Measurements from ENCODE around the gene MYDGF. TPM values are rescaled to one million over a fixed set of nuclear protein-coding genes. Genes with fewer than 3 reads are reported as not detected.

MYDGF gene
- total and polyA plus RNA-seq, 9 of the 15 experiments (the other 6 are each of a cell fraction or from before 2014, with no cell fraction given), result 4.2 to 141 (median 82.1) TPM

DNA sequence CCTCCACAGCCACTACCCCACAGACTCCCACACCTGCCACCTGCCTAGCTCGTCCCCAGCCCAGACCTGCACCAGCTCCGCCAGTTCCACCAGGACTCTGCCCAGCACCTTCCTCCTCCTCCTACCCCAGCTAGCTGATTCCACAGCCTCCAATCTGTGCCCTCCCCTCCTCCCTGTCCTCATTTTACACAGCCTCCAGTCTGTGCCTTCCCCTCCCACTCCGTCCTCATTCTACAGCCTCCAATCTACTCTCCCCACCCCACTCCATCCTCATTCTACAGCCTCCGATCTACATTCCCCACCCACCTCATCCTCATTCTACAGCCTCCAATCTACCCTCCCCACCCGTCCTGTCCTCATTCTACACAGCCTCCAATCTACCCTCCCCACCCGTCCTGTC lies 7.3 kb downstream of the MYDGF start:
- BruUV-seq (replicated peaks), result no TSS peak
- peaks cover 0 to 12% of the 10 kb centered on the region in 2 experiments; a peak in 3 of 5 replicates for H3K4me1 ChIP-seq (replicated peaks in 1 of 2; ENCODE audit: control insufficient read depth in 2 of 2, insufficient read depth in 2 of 2, low read length in 2 of 2)
- no peaks in the 10 kb centered on the region for H3K9me3 ChIP-seq (replicated peaks; ENCODE audit: control insufficient read depth, insufficient read depth, low read depth, low read length)
- DNase-seq (ENCODE audit: extremely low read depth in 1 of 4, low spot score in 3 of 4) (no peak), ATAC-seq (no peak), FAIRE-seq (no peak)
- ChIA-PET POLR2A (interaction anchor here (0.6 to 0.8 kb wide), 3 partner anchors 10 to 378 kb away, joined by 4 read pairs; no protein-coding TSS in a partner anchor), CTCF (ENCODE audit: low intra/inter-chr PET ratio) (no interaction called here)
- no peak overlapping the region for H3K4me2 ChIP-seq (ENCODE audit: insufficient read depth, low read length)
- H3K9me1 ChIP-seq (ENCODE audit: control insufficient read depth, insufficient read depth, low read length), result peaks cover 3% of the 10 kb centered on the region
- H3K27me3 ChIP-seq (ENCODE audit: control insufficient read depth in 2 of 2, insufficient read depth in 2 of 2, low read length in 2 of 2), result no peaks in the 10 kb centered on the region
- H3K79me2 ChIP-seq (ENCODE audit: control insufficient read depth, insufficient read depth, low read length), result peaks cover 8% of the 10 kb centered on the region; the same call in 2 of the 3 replicates
- intact Hi-C loops (cut with micrococcal nuclease) (no loop called here), in situ Hi-C loops (cut with MboI) (no loop called here)
- TF ChIP-seq TGIF2 (CRISPR knock-in tag; IDR thresholded peaks at IDR 0.05) (no peak), WHSC1 (IDR thresholded peaks at IDR 0.05; ENCODE audit: low read length) (no peak), FOXP1 (CRISPR knock-in tag; IDR thresholded peaks at IDR 0.05) (no peak), SNIP1 (IDR thresholded peaks at IDR 0.05; ENCODE audit: low read depth) (no peak), HMG20A (CRISPR knock-in tag; conservative IDR thresholded peaks at IDR 0.05) (no peak), NR4A1 (CRISPR knock-in tag; IDR thresholded peaks at IDR 0.05) (no peak), NR4A1 (tag; IDR thresholded peaks at IDR 0.05) (no peak), ZC3H8 (IDR thresholded peaks at IDR 0.05) (no peak), KLF13 (tag; IDR thresholded peaks at IDR 0.05; ENCODE audit: borderline replicate concordance, low read depth) (no peak), ERF (CRISPR knock-in tag; IDR thresholded peaks at IDR 0.05) (no peak), SP1 (CRISPR knock-in tag; IDR thresholded peaks at IDR 0.05) (no peak), SUPT5H (IDR thresholded peaks at IDR 0.05) (no peak), ZNF134 (CRISPR knock-in tag; conservative IDR thresholded peaks at IDR 0.05) (no peak), SRSF9 (IDR thresholded peaks at IDR 0.05; ENCODE audit: borderline replicate concordance, low read depth, low read length) (no peak)
- TF ChIP-seq, protein P1, sequence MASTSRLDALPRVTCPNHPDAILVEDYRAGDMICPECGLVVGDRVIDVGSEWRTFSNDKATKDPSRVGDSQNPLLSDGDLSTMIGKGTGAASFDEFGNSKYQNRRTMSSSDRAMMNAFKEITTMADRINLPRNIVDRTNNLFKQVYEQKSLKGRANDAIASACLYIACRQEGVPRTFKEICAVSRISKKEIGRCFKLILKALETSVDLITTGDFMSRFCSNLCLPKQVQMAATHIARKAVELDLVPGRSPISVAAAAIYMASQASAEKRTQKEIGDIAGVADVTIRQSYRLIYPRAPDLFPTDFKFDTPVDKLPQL (IDR thresholded peaks at IDR 0.05; ENCODE audit: extremely low read depth, insufficient read length), result no peak
- TF ChIP-seq, protein P2, sequence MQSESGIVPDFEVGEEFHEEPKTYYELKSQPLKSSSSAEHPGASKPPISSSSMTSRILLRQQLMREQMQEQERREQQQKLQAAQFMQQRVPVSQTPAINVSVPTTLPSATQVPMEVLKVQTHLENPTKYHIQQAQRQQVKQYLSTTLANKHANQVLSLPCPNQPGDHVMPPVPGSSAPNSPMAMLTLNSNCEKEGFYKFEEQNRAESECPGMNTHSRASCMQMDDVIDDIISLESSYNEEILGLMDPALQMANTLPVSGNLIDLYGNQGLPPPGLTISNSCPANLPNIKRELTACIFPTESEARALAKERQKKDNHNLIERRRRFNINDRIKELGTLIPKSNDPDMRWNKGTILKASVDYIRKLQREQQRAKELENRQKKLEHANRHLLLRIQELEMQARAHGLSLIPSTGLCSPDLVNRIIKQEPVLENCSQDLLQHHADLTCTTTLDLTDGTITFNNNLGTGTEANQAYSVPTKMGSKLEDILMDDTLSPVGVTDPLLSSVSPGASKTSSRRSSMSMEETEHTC (IDR thresholded peaks at IDR 0.05), result no peak
- TF ChIP-seq, protein P3, sequence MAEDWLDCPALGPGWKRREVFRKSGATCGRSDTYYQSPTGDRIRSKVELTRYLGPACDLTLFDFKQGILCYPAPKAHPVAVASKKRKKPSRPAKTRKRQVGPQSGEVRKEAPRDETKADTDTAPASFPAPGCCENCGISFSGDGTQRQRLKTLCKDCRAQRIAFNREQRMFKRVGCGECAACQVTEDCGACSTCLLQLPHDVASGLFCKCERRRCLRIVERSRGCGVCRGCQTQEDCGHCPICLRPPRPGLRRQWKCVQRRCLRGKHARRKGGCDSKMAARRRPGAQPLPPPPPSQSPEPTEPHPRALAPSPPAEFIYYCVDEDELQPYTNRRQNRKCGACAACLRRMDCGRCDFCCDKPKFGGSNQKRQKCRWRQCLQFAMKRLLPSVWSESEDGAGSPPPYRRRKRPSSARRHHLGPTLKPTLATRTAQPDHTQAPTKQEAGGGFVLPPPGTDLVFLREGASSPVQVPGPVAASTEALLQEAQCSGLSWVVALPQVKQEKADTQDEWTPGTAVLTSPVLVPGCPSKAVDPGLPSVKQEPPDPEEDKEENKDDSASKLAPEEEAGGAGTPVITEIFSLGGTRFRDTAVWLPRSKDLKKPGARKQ (CRISPR knock-in tag; IDR thresholded peaks at IDR 0.05), result no peak
- TF ChIP-seq, protein P4, sequence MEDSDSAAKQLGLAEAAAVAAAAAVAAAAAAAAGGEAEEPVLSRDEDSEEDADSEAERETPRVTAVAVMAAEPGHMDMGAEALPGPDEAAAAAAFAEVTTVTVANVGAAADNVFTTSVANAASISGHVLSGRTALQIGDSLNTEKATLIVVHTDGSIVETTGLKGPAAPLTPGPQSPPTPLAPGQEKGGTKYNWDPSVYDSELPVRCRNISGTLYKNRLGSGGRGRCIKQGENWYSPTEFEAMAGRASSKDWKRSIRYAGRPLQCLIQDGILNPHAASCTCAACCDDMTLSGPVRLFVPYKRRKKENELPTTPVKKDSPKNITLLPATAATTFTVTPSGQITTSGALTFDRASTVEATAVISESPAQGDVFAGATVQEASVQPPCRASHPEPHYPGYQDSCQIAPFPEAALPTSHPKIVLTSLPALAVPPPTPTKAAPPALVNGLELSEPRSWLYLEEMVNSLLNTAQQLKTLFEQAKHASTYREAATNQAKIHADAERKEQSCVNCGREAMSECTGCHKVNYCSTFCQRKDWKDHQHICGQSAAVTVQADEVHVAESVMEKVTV (CRISPR knock-in tag; IDR thresholded peaks at IDR 0.05), result no peak
- TF ChIP-seq, protein P5, sequence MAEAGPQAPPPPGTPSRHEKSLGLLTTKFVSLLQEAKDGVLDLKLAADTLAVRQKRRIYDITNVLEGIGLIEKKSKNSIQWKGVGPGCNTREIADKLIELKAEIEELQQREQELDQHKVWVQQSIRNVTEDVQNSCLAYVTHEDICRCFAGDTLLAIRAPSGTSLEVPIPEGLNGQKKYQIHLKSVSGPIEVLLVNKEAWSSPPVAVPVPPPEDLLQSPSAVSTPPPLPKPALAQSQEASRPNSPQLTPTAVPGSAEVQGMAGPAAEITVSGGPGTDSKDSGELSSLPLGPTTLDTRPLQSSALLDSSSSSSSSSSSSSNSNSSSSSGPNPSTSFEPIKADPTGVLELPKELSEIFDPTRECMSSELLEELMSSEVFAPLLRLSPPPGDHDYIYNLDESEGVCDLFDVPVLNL (CRISPR knock-in tag; IDR thresholded peaks at IDR 0.05; ENCODE audit: low read depth), result no peak
- WGBS (ENCODE audit: insufficient coverage, low coverage, missing lambda C conversion rate), result 79% methylated on average over 5 of the region's 6 CpGs
- peaks cover 78% of the 10 kb centered on the region for H3K36me3 ChIP-seq (ENCODE audit: control insufficient read depth, insufficient read depth, low read length)
- H3K4me3 ChIP-seq, result no peak overlapping the region
- no peak overlapping the region for H2AFZ ChIP-seq (ENCODE audit: low read depth, low read length)
- no peak overlapping the region for H3K27ac ChIP-seq (ENCODE audit: extremely low read depth, low read depth, low read length)
- peaks cover 3% of the 10 kb centered on the region; the same call in 1 of the 2 replicates for H4K20me1 ChIP-seq (replicated peaks; ENCODE audit: control insufficient read depth, insufficient read depth, low read length)
- H3K9ac ChIP-seq (ENCODE audit: insufficient read depth in 1 of 2, low read depth in 2 of 2, low read length in 2 of 2), result peak overlapping the region in 1 of 2 experiments; percentile 71; a peak in 1 of 4 replicates

Data from K562 (cell line).